SIG-M5 treated with dmso at 0.1 percent for 504 hours (cell line): ENCODE results near the gene ABHD18.
"Not testable (repeated sequence)": the region's sequence is repeated elsewhere in the genome, so short reads cannot be mapped to it uniquely, and the experiment has no call there.

Source experiments
- DNase-seq: peaks from one replicate; lab custom pipeline; 2025; ENCODE audit not compliant: unreplicated experiment; lab: John Stamatoyannopoulos, UW

Gene ABHD18

DNA sequence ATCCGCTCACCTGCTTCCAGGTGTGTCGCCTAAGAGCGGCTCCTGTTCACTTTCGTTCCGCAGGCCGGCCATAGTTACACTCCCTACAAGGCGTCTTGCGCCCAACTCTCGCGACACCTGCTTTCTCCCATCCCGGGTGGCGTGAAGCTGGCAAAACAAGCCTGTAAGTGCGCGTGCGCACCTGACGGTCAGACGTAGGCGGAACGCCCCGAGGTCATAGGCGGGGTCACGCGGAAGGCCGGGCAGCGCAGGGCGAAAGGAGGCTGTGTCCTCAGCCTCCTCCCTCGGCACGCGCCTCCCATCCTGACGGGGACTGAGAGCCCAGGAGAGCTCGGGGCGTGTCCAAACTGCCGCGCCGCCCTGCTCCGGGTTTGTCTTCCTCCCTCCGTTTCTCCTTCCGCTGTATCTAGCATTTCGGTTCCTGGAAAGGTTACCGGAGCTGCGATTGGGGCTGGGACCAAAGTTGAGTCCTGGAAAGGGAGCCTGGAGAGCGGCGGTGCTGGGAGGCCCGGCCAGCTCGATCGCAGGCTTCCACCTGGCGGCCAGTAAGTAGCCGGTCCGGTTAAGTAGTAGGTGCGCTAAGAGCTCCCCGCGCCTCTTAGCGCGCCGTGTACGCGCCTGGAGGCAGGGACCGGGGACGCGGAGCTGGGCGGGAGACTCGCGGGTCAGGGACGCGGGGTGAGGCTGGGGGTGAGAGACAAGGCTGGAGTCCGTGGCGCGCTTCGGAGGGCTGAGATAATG, at the start of gene ABHD18, which contains the start of gene MFSD8:
Gene ABHD18 (plus strand): TSS at position 345 of the 741 bp plus-strand sequence. CDS start 17,550 bp downstream, outside the sequence.
Gene MFSD8 (minus strand): TSS at position 112 of the 741 bp plus-strand sequence. CDS start 40 bp downstream, at position 72.
- DNase-seq = peak; percentile 98

DNA sequence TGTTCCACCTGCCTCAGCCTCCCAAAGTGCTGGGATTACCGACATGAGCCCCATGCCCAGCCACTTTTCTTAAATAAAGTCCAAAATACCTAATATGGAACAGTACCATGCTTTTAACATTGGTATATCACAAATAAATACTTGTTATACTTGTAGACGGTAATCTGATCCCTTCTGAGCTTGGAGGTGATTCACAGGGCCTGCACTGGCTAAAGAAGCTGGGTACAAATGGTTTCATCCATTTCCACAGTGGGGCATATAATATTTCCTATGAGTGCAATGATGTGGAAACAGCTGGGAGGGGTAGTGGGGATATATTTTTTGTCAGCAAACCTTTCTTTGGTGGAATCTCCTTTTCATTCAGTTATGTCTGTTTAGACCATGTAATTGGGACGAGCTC, 48.7 kb upstream of the ABHD18 start:
- no peak for DNase-seq

DNA sequence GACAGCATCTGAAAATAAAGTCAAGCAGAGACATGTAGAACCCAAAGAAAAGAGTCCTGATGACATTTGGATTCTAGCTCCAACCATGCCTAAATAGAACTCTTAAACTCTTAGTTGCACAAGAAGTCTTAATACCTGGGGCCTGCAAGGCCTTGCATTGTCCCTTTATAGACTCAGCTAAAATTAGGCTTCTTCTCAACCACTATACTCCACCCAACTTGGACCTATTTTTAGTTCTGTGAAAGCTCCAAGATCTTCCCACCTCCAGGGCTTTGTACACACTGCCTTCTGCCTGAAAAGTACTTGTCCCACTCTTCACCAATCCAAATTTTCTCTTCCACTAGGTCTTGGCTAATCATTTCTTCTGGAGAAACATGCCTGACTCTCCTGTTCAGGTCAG, 48.1 kb upstream of the ABHD18 start:
- DNase-seq = no peak

DNA sequence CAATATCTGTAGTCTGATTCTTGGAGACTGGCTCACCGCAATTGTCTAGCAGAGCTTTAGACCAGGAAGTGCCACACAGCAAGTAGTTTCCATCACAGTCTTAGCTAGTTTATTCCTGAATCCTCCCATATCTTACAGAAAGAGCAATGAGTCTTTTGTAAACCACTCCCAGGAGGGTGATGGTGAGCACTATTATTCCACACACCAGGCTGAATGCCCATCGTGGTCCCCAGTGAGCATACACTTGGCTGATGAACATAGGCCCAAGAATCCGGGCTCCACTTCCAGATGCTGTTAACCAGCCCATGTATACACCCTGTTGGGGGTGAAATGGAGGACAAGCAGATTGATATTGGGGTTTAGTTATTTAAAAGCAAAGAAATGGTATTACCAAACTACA, 44.7 kb upstream of the ABHD18 start:
- no peak for DNase-seq

DNA sequence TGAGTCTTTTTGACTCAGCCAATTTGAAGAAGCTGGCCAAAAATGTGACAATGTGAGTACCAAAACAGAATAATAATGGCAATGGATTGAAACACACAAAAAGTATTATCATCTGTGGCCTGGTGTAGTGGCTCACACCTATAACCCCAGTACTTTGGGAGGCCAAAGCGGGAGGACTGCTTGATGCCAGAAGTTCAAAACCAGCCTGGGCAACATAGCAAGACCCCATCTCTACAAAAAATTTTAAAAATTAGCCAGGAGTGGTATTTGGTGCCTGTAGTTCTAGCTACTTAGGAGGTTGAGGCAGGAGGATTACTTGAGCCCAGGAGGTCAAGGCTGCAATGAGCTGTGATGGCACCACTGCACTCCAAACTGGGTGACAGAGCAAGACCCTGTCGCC, 43.0 kb upstream of the ABHD18 start:
- no peak for DNase-seq

DNA sequence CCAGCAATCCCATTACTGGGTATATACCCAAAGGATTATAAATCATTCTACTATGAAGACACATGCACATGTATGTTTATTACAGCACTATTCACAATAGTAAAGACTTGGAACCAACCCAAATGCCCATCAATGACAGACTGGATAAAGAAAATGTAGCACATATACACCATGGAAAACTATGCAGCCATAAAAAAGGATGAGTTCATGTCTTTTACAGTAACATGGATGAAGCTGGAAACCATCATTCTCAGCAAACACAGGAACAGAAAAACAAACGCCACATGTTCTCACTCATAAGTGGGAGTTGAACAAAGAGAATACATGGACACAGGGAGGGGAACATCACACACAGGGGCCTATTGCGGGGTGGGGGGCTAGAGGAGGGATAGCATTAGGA, 39.5 kb upstream of the ABHD18 start:
- not testable (repeated sequence) for DNase-seq

DNA sequence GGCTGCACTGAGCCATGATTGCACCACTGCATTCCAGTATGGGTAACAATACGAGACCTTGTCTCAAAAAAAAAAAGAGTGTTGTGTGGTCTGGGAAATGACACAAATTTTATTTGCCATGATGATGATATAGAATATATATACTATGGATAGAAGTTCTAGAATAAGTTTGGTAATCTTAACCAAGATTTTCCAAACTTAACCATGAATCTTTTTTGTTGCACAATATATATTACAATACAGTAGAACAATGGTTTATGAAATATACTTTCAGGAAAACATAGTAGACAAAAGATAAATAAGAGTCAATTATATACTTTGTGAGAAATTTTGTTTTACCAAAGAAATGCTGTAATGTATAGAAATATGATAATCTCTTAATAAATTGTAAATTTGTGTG, 35.0 kb upstream of the ABHD18 start:
- no peak for DNase-seq

DNA sequence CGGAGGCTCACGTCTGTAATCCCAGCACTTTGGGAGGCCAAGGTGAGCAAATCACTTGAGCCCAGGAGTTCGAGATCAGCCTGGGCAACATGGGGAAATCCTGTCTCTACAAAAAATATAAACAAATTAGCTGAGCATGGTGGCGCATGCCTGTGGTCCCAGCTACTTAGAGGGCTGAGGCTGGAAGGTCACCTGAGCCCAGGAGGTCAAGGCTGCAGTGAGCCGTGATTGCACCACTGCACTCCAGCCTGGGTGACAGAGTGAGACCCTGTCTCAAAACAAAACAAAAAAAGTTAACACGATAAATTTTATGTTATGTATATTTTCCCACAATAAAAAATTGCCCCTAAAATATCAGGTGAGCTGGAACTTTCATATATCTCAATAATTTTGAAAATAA, 33.4 kb upstream of the ABHD18 start:
- DNase-seq = not testable (repeated sequence)

DNA sequence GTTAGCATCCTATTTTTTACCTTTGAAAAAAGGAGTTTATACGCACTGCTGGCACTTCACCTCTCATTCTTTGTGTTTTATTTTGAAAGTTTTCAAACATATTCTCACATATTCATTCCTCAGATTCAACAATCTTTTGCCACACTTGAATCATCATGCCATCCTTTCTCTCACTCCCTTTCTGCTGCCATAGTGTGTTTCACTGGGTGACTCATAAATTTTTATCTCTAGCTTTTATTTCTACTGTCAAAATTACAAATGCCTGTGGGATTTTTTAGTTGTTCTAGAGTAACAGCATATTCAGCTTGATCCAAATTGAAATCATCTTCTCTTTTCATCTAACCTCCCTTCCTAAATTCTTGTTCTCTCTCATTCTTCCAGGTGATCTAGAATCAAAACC, 28.2 kb upstream of the ABHD18 start:
- DNase-seq = no peak

DNA sequence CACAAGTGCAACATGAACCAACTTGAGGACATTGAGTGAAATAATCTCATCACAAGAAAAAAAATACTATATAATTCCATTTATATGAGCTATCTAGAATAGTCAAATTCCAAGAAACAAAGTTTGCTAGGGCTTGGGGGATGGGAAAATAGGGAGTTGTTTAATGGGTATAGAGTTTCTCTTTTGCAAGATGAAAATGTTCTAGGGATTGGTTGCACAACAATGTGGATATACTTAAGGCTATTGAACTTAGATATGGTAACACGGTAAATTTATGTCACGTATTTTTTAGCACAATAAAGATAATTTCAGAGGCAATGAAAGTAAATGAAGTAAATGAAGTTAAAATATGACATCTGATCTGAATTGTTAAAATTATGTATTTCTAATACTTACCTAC, 8.1 kb upstream of the ABHD18 start:
- DNase-seq = no peak

DNA sequence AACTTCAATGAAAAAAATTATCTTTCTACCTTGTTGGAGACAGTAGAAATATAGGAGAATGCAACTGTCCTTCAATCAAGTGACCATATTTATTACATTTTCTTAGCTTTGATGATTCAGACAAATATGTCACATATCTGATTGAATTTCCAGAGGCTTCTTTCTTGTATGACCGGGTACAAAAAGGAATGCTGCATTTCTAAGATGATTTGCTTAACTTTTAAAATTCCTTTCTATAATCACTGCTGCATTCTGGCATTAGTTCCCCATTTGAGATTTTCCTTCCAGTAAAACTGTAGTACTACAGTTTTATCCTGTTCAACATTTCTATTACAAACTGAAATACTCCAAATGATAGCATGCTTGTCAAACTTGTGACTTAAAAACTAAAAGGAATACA, 5.4 kb upstream of the ABHD18 start:
- no peak for DNase-seq

DNA sequence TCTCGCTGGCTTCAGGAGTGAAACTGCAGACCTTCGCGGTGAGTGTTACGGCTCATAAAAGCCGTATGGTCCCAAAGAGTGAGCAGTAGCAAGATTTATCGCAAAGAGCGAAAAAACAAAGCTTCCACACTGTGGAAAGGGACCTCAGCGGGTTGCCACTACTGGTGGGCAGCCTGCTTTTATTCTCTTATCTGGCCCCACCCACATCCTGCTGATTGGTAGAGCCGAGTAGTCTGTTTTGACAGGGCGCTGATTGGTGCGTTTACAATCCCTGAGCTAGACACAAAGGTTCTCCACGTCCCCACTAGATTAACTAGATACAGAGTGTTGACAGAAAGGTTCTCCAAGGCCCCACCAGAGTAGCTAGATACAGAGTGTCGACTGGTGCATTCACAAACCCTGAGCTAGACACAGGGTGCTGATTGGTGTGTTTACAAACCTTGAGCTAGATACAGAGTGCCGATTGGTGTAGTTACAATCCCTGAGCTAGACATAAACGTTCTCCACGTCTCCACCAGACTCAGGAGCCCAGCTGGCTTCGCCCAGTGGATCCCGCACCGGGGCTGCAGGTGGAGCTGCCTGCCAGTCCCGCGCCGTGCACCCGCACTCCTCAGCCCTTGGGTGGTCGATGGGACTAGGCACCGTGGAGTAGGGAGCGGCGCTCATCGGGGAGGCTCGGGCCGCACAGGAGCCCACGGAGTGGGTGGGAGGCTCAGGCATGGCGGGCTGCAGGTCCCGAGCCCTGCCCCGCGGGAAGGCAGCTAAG, 1.4 kb upstream of the ABHD18 start:
- not testable (repeated sequence) for DNase-seq

DNA sequence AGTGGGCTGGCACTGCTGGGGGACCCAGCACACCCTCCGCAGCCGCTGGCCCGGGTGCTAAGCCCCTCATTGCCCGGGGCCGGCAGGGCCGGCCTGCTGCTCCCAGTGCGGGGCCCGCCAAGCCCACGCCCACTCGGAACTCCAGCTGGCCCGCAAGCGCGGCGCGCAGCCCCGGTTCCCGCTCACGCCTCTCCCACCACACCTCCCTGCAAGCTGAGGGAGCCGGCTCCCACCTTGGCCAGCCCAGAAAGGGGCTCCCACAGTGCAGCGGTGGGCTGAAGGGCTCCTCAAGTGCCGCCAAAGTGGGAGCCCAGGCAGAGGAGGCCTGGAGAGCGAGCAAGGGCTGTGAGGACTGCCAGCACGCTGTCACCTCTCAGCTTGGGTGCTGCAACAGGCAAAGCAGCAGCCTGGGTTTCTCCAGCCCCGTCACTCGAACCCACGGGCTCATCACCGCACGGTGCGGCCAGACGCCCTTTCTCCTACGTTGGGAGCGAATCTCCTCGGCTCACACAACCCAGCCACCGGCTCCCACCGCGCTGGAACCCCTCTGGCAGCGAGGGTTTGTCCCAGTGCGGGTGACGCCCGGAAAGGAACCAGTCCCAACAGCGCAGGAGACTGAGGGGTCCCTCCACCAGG, 662 bp upstream of the ABHD18 start:
- DNase-seq = peak; percentile 47

DNA sequence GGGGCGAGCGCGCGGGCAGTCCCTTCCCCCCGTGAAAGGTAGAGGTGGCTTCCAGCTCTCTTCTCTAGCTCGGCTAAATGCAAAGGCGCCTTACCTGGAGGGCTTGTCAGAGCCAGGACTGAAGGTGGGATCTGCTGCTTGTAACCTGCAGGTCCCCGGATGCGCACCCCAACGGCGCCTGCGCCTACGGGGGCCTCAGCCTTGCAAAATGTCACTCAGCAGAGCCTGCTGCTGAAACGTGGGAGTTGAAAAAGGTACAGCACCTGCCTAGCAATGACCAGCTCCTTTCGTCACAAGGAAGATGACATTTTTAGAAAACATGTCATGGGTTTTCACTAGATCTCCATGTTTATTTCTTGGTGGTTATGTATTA, 583 bp downstream of the ABHD18 start:
- peak; percentile 25 for DNase-seq

DNA sequence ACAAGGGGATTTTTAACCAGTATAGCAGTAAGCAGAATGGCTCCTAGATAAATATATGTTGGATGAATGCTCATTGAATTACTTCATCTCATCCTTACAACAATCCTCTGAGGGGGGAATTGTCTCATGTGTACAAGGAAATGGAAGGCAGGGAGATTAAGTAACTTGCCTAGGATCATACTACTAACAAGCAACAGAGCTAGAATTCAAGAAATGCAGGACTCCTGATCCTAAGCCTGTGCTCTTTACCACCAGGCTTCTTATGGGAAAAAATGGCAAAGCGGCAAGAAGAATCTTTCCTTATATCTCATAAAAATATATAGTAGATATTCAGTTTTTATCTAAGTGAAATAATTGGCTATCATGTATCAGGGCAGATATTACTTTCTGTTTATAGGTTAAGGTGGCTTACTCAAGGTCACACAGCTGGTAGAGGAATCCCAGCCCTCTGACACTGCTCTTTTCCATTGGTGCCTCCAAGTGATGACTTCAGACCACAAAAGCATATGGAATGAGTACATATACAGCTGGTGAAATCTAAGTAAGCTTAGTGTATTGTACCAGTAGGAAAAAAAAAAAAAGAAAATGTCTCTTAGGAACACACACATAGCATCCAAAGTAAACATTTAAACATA, 2.1 kb downstream of the ABHD18 start:
- no peak for DNase-seq

DNA sequence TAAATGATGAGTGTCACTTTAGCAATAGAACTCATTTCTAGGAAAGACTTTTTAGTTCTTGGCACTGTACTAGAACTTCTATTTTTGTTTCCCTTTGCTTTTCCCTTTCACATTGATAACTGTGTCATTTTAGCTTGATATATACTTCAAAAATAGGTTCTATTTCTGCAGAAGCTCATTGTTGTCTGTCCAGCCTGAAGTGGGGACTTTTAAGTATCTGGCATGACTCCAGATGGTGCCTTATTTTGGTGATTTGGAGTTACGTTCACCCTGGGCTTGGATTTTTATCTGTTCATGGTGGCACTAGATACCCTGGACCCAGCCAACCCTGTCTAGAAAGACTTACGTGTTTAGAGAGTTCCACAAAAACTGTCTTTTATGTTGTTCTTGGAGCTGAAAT, 3.4 kb downstream of the ABHD18 start:
- no peak for DNase-seq

DNA sequence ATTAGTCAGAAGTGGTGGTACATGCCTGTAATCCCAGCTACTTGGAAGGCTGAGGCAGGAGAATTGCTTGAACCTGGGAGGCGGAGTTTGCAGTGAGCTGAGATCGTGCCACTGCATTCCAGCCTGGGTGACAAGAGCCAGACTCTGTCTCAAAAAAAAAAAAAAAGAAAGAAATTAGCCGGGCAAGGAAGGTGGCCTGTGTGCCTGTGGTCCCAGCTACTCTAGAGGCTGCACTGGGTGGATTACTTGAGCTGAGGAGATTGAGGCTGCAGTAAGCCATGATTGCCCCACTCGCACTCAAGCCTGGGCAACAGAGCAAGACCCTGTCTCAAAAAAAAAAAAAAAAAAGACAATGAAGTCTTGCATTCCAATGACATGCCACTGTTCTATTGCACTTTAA, 5.7 kb downstream of the ABHD18 start:
- not testable (repeated sequence) for DNase-seq

DNA sequence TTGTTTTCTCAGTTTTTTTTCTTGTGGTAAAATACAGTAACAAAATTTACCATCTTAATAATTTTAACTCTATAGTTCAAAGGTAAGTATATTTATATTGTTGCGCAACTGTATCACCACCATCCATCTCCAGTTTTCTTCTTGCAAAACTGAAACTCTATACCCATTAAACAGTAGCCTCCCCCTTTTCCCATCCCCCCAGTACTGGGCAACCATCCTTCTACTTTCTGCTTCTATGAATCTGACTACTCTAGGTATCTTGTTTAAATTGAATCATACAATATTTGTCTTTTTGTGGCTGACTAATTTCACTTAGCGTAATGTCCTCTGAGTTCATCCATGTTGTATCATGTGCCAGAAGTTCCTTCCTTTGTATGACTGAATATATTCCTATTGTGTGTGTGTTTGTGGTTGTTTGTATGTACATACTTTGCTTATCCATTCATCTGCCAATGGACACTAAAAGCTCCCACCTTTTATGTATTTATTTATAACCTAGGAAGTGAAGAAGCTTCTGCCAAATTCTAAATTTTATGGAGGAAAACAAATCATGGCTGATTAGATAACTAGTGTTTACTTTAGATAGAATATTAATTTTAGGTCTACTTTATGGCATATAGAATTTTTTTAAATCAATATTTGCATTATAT, 10.0 kb downstream of the ABHD18 start:
- no peak for DNase-seq

DNA sequence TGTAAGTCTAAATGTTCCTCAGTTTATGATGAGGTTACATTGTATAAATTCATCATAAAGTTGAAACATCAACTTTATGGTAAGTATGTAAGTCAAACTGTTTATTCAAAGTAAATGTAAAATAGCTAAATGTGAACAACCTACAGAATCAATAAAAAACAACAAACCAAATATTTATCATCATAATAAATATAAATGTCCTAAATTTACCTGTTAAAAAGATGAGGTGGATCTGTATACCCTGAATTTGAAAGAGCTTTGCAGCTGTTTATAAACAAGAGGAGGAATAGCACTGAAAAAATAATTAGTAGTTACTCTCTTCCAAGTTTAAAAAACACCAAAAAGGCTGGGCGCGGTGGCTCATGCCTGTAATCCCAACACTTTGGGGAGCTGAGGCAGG, 13.7 kb downstream of the ABHD18 start:
- DNase-seq = no peak

DNA sequence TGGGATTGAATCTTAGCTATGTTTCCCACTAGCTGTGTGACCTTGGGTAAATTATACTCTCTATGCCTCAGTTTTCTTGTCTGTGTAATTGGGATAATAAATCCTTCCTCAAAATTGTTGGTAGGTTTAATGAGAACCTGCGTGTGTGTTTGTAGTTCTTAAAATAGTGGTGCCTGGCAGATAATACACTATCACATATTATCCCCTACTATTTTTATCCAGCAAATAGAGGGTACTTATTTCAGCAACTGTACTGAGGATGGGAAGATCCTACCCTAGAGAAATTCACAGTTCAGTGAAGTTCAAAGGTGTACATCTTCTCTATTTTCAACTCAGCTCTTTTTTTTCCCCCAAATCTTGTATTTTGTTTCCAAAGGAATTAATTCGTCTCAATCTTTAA, 17.2 kb downstream of the ABHD18 start:
- DNase-seq = no peak

DNA sequence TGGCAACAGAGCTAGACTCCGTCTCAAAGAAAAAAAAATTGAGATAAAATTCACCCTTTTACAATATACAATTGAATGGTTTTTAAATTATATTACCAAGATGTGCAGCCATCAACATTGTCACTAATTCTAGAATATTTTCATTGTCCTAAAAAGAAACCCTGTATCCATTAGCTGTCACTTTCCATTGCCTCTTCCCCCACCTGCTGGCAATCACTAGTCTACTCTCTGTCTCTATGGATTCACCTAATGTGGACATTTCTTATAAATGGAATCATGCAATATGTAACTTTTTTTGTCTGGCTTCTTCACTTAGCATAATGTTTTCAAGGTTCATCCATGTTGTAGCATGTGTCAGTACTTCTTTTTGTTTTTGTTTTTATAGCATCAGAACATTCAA, 20.8 kb downstream of the ABHD18 start:
- no peak for DNase-seq
